GM19240 (cell line): ENCODE data around the gene ETNPPL.
"Not testable (repeated sequence)": the region's sequence is repeated elsewhere in the genome, so short reads cannot be mapped to it uniquely, and the experiment has no call there.

ENCODE experiments used
- DNase-seq: peaks from one replicate; pipeline ENCODE4 v3.0.0; 2011; ENCODE audit warnings: low spot score; ENCODE audit not compliant: insufficient read length

ETNPPL gene

DNA sequence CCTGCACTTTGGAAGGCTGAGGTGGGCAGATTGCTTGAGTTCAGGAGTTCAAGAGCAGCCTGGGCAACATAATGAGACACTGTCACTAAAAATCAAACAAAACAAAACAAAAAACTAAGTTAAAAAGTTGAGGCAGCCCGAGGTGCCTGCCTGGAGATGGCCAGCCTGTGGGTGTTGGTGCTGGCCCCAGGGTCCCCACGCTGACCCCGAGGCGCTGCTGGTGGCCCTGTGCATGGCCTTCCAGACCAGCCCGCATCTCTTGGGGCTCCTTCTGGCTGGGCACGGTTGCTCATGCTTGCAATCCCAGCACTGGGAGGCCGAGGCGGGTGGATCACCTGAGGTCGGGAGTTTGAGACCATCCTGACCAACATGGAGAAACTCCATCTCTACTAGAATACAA is 4.4 kb downstream of the ETNPPL start:
- DNase-seq: no peak

DNA sequence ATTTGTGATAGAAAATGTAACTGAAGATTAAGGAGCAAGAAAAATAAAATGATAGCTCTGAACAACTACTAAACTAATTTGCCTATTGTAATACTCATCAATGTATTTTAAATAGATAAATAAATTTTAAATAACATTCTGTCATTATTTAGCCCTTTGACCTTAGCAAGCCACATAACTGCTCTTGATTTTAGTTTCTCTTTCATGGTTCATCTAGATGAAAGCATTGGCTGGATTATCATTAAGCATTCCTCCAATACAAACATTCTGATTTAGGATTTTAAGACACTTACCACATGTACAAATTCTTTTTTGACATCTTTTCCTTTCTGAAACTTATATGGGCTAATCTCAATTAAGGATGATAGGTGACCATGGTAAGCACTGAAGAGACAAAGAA is 8.5 kb downstream of the ETNPPL start:
- no peak for DNase-seq

DNA sequence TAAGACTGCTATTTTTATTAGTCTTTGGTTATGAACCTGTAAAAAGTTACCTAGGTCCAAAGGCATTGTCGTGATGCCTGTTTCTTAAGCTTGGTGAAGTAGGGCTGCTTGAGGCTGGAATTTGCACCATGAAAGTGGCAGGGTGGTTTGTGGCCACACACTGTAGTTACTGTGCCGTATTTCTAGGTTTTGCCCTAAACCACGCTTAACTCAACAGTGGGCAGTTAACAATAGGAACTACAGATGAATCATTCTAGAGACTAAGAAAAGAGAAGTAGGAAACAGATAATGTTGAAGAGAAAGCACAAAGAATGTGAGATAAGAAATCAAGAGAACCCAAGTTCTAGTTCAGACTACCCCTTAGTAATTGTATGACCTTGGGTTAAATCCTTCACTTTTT is 11.5 kb downstream of the ETNPPL start:
- DNase-seq: no peak

DNA sequence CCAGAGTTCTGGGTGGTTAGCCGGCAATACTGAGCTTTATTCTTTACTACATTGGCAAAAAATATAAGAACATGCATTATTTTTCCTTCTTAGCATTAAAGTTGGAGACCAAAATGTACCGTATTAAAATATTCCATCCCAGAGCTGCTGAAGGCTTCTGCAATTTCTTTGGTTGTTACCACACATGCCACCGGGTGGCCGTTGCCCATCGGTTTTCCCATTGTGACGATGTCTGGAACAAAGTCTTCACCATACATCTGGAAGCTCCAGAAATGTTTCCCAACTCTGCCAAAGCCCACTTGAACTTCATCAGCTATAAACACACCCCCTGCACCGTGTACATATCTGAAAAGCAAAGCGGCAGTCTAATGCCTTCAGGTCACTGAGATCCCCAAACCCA is 13.7 kb downstream of the ETNPPL start:
- DNase-seq: no peak

DNA sequence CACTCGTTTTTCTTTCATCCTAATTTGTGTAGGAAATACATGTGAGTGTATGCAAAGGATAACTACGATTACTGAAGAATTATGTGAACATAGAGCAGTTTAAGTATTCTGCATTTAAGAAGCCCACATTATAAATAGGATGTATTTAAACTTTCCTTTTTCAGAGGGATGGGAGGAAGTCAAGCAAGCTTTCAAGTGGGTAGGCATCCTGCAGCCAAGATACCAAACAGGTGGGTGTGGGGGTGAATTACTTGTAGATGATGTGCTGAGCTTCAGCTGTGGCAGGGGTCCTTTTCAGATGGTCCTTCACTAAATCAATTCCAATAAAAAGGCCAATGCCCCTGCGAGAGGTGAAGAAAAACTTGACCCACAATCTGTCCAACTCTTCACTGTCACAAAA is 16.3 kb downstream of the ETNPPL start:
- no peak for DNase-seq

DNA sequence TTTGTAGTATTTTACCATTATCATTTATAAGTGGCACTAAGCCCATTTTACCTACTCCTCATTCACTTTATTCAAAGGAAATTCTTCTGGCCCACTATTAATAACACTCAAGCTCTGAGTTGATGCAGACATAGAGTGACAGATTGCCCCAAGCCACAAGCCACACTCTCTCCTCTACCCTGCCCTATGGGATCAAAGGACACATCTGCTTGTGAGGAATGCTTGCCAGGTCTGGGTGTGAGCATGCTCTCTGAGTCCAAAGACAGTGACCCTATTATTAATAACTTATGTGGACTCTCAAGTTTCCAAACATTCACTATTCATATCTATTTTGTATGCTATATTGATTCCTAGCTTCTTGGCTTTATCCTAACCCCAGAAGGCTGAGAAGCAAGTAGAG is 18.5 kb downstream of the ETNPPL start:
- no peak for DNase-seq

GRCh38 chr4:108742451-108743420 is 20.1 kb downstream of the ETNPPL start:
- DNase-seq: no peak

- no peak for DNase-seq
These were observed 24.7 kb downstream of the ETNPPL start for GRCh38 chr4:108738003-108738706.

- no peak for DNase-seq
These were observed 31.8 kb downstream of the ETNPPL start for GRCh38 chr4:108731006-108731405.

DNA sequence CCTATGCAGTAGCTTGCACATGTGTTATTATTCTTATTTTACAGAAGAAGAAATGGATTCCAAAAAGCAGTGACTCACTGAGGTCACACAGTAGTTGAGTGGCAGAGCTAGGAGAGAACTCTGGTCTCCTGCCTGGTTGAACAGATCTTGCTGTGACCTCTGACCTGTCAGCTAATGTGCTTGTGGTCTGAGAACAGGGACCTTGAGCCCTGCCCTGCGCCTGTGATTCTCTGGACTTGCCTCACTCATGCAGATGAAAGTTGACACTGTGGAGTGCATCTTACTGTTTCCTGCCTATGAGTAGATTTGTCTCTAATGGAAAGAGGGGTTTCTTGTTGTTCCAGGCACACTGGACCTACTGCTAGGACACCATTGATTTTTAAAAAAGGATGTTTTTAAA is 32.3 kb downstream of the ETNPPL start:
- no peak for DNase-seq

GRCh38 chr4:108729731-108730130 is 33.1 kb downstream of the ETNPPL start:
- no peak for DNase-seq

GRCh38 chr4:108725457-108725856 is 37.4 kb downstream of the ETNPPL start:
- no peak for DNase-seq

DNA sequence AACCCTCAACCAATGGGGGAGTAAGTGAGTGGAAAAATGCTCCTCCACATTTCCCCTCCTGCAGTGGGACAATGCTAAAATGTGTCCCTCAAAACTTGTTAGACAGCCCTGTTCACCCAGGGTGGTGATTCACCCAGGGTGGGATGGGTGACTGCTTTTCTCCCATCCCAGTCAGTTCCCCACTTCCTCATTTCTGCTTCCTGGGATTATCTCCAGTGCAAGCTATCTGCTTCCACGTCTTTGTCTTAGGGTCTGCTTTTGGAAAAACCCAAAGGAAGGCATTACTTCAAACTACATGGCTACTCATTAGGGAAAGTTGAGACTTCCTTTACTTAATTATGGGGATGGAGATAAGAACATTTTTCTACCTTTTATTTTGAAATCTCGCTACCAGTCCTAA is 45.5 kb downstream of the ETNPPL start:
- no peak for DNase-seq

DNA sequence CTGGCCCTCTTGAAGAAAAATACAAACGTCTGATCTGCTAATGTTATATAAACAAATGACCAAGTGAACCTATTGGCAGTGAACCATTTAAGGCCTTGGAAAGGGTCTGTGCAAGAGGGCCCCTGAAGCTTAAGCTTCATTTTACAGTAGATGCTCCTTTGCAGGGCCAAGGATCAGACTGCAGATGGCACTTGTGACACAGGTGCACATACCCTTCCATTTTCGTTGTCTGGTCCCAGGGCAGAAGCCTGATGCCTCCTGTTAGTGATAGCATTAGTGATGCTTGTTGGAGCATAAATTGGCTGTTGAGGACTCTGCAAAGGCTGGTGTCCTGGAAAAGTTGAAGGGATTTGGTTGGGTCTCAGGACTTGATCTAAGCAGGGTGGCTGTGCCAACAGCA is 46.5 kb downstream of the ETNPPL start:
- DNase-seq: no peak

GRCh38 chr4:108714880-108715279 is 48.0 kb downstream of the ETNPPL start:
- no peak for DNase-seq

GRCh38 chr4:108710578-108710977 is 52.3 kb downstream of the ETNPPL start:
- not testable (repeated sequence) for DNase-seq

- no peak for DNase-seq
These were observed 53.1 kb downstream of the ETNPPL start for GRCh38 chr4:108709722-108710121.

DNA sequence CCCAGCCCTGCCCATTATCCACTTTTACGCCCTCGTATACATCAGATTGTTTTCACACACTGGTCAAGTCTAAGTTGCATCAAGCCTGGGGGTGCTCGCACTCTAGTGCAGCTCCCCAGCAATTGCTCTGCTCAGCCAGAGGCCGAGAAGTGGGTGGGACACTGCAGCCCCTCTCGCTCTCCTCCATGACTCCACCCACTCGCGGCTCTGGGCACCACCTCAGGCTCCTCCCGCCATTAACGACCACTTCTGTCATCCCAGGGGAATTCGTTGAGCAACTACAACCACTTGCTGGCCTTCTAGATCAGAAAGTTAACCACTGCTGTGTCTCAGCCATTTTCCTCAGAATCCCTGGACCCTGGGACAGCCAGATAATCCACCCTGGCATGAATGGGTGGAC is 53.6 kb downstream of the ETNPPL start:
- DNase-seq: no peak

DNA sequence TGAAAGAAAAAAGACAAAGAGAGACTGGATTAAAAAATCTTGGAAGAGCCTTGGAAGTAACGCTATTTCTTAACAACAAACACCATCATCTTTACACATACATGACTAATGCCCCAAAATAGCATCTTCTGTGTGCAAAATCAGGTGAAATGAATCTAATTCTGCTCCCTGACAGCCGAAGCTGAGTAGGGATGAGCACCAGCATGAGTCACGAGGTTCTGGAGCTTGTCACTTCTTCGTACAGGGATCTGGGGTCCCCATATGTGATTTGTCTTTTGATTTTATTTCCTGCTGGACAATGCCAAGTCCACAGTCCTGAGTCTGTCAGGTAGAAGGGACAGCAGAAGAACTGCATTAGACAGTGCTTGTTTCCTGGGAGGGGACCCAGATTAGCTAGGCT is 56.6 kb downstream of the ETNPPL start:
- DNase-seq: no peak

DNA sequence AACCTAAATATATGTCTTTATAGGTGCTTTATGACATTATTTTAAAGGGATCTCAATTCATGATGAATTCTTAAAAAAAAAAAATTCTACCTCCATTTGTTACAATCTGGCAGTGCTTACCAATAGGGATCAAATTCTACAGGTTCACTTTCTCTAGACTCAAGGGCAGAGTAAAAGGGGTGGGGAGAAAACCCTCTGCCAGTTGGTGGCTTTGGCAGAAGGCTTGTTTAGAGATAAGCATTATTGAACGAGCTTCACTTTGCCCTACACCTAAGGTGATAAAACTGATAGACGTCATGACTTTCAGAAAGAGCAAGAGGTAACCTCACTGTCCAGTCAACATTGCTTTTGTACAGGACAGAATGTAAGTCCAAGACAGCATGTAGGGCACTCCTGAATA is 58.9 kb downstream of the ETNPPL start:
- DNase-seq: no peak

- DNase-seq: no peak
These were observed 59.5 kb downstream of the ETNPPL start for GRCh38 chr4:108703370-108703769.

DNA sequence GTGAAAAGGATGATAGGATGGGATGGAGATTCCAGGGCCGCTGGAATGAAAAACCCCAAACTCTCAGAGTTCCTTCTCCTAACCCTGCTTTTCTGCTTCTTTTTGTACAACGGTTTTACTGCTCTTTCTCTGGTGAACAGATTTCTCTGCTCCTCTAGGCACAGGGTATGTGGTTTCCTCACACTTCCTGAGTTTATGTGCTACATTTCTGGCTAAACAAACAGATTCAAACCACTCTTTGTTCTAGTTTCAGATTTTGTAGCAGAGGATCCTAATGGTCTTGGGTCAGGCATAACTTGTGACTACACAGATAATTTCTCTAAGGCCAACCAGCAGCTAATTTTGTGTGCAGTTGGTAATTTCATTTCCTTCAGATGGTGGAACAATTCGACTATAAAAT is 59.9 kb downstream of the ETNPPL start:
- no peak for DNase-seq
